ENCODE measurements around the gene ADAMTS17. TPM values are rescaled to one million over a fixed set of nuclear protein-coding genes. Genes with fewer than 3 reads are reported as not detected.

ADAMTS17 gene
- polyA plus RNA-seq, 2 of the 4 experiments (the other 2 are of a cell fraction), result 0.05 TPM; not detected in 1

- ChIA-PET POLR2A (no interaction called here), CTCF (no interaction called here)
- TF ChIP-seq MAZ (IDR thresholded peaks at IDR 0.05; ENCODE audit: borderline replicate concordance, low read depth, low read length), result no peak
- TF ChIP-seq HOXB5 (CRISPR knock-in tag; IDR thresholded peaks at IDR 0.05), result no peak
- no peak for TF ChIP-seq EHMT2 (IDR thresholded peaks at IDR 0.05; ENCODE audit: low read depth)
- no peak for TF ChIP-seq RCOR1 (IDR thresholded peaks at IDR 0.05; ENCODE audit: low read depth, low read length)
- no peak for TF ChIP-seq SMC3 (IDR thresholded peaks at IDR 0.05)
- TF ChIP-seq NR3C1 (IDR thresholded peaks at IDR 0.05), result no peak
- TF ChIP-seq CHD2 (IDR thresholded peaks at IDR 0.05; ENCODE audit: low read length, partially characterized antibody), result no peak
- TF ChIP-seq HEYL (CRISPR knock-in tag; IDR thresholded peaks at IDR 0.05), result no peak
- no peak for TF ChIP-seq ESRRA (IDR thresholded peaks at IDR 0.05; ENCODE audit: borderline replicate concordance, low read length)
- TF ChIP-seq HOXA7 (CRISPR knock-in tag; IDR thresholded peaks at IDR 0.05), result no peak
- no peak for TF ChIP-seq CBX2 (IDR thresholded peaks at IDR 0.05; ENCODE audit: borderline replicate concordance, low read depth)
- no peak for TF ChIP-seq ZC3H11A (IDR thresholded peaks at IDR 0.05)
- no peak for TF ChIP-seq POLR2A (IDR thresholded peaks at IDR 0.05; ENCODE audit: low read length)
- no peak for TF ChIP-seq EP300 (IDR thresholded peaks at IDR 0.05)
- DNase-seq (ENCODE audit: low read depth in 1 of 2, low spot score in 1 of 2) (no peak), FAIRE-seq (no peak), ATAC-seq (no peak)
- no peak overlapping the region for H3K4me2 ChIP-seq
- no peaks in the 10 kb centered on the region for H3K9me3 ChIP-seq
- H3K4me3 ChIP-seq, result no peak overlapping the region
- 50% methylated on average over 11 of the region's 11 CpGs for WGBS (ENCODE audit: missing lambda C conversion rate)
- H3K27ac ChIP-seq, result no peak overlapping the region
- no peaks in the 10 kb centered on the region for H3K4me1 ChIP-seq
These were observed 368.4 kb downstream of the ADAMTS17 start for GRCh38 chr15:99973351-99973750.

- 23% methylated on average over 7 of the region's 9 CpGs for WGBS (ENCODE audit: missing lambda C conversion rate)
- no peak for ATAC-seq
- CTCF ChIA-PET, result no interaction called here
- Histone ChIP-seq H3K9me3 (no peaks in the 10 kb centered on the region), H3K4me3 (no peak overlapping the region), H3K4me1 (no peaks in the 10 kb centered on the region), H3K4me2 (no peak overlapping the region), H3K27ac (no peak overlapping the region)
- no peak for FAIRE-seq
- DNase-seq (ENCODE audit: low read depth in 1 of 2, low spot score in 1 of 2), result no peak
- TF ChIP-seq USF2 (IDR thresholded peaks at IDR 0.05) (no peak), KDM5A (IDR thresholded peaks at IDR 0.05) (no peak), HEYL (CRISPR knock-in tag; IDR thresholded peaks at IDR 0.05) (no peak), E2F6 (IDR thresholded peaks at IDR 0.05; ENCODE audit: borderline replicate concordance, low read depth) (no peak), JUNB (IDR thresholded peaks at IDR 0.05) (no peak), FOXS1 (CRISPR knock-in tag; IDR thresholded peaks at IDR 0.05) (no peak), PBX3 (IDR thresholded peaks at IDR 0.05) (no peak), JUN (IDR thresholded peaks at IDR 0.05) (no peak), TP53 (CRISPR knock-in tag; IDR thresholded peaks at IDR 0.05) (no peak), SREBF2 (IDR thresholded peaks at IDR 0.05) (no peak)
- POLR2A ChIA-PET, result no interaction called here
These were observed 370.8 kb downstream of the ADAMTS17 start for GRCh38 chr15:99970891-99971430.

GRCh38 chr15:99969261-99969920 is 372.4 kb downstream of the ADAMTS17 start:
- H3K4me1 ChIP-seq, result no peaks in the 10 kb centered on the region
- DNase-seq (ENCODE audit: low read depth in 1 of 2, low spot score in 1 of 2) (no peak), ATAC-seq (no peak), FAIRE-seq (no peak)
- CTCF ChIA-PET, result no interaction called here
- H3K4me2 ChIP-seq, result no peak overlapping the region
- POLR2A ChIA-PET, result no interaction called here
- no peaks in the 10 kb centered on the region for H3K9me3 ChIP-seq
- 35% methylated on average over 8 of the region's 8 CpGs for WGBS (ENCODE audit: missing lambda C conversion rate)
- no peak overlapping the region for H3K4me3 ChIP-seq
- no peak overlapping the region for H3K27ac ChIP-seq
- no peak for TF ChIP-seq HES2 (IDR thresholded peaks at IDR 0.05)
- TF ChIP-seq HEYL (CRISPR knock-in tag; IDR thresholded peaks at IDR 0.05), result no peak
- no peak for TF ChIP-seq PBX3 (IDR thresholded peaks at IDR 0.05)
- TF ChIP-seq FOSB (CRISPR knock-in tag; IDR thresholded peaks at IDR 0.05), result no peak
- TF ChIP-seq MAX (IDR thresholded peaks at IDR 0.05), result no peak
- TF ChIP-seq REST (IDR thresholded peaks at IDR 0.05), result no peak
- no peak for TF ChIP-seq CEBPB (IDR thresholded peaks at IDR 0.05)
- TF ChIP-seq EP300 (IDR thresholded peaks at IDR 0.05), result no peak

Data from A549 (cell line).